ENCODE results near the gene PRSS56. TPM values are rescaled to one million over a fixed set of nuclear protein-coding genes. Genes with fewer than 3 reads are reported as not detected.

PRSS56 gene
- total and polyA plus RNA-seq, 3 donors from 2014 or later: 0.86 to 1.2 (median 0.87) TPM

- Histone ChIP-seq H3K27ac (no peak overlapping the region), H3K36me3 (ENCODE audit: low read depth, missing control alignments) (no peaks in the 10 kb centered on the region), H3K4me1 (no peaks in the 10 kb centered on the region), H3K9me3 (no peaks in the 10 kb centered on the region), H3K27me3 (no peaks in the 10 kb centered on the region), H3K4me3 (no peak overlapping the region)
- TF ChIP-seq POLR2A (IDR thresholded peaks at IDR 0.05): no peak
- intact Hi-C loops (cut with DNase I; ENCODE audit: low total_unique reads): no loop called here
- DNase-seq: no peak
- 83 to 85% methylated on average over 8 to 10 of the region's 10 CpGs for WGBS, 2 donors
Measured at GRCh38 chr2:232493701-232494474, 26.3 kb upstream of the PRSS56 start.

- no peak overlapping the region for H3K4me3 ChIP-seq
- intact Hi-C loops (cut with DNase I; ENCODE audit: low total_unique reads): no loop called here
- WGBS, 2 donors: 92 to 100% methylated on average over 1 to 5 of the region's 5 CpGs
- TF ChIP-seq, protein P1, sequence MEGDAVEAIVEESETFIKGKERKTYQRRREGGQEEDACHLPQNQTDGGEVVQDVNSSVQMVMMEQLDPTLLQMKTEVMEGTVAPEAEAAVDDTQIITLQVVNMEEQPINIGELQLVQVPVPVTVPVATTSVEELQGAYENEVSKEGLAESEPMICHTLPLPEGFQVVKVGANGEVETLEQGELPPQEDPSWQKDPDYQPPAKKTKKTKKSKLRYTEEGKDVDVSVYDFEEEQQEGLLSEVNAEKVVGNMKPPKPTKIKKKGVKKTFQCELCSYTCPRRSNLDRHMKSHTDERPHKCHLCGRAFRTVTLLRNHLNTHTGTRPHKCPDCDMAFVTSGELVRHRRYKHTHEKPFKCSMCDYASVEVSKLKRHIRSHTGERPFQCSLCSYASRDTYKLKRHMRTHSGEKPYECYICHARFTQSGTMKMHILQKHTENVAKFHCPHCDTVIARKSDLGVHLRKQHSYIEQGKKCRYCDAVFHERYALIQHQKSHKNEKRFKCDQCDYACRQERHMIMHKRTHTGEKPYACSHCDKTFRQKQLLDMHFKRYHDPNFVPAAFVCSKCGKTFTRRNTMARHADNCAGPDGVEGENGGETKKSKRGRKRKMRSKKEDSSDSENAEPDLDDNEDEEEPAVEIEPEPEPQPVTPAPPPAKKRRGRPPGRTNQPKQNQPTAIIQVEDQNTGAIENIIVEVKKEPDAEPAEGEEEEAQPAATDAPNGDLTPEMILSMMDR (IDR thresholded peaks at IDR 0.05): no peak
- TF ChIP-seq POLR2A (IDR thresholded peaks at IDR 0.05): no peak
- no peaks in the 10 kb centered on the region for H3K27me3 ChIP-seq
- no peaks in the 10 kb centered on the region for H3K4me1 ChIP-seq
- no peaks in the 10 kb centered on the region for H3K9me3 ChIP-seq
- no peak overlapping the region for H3K27ac ChIP-seq
- H3K36me3 ChIP-seq (ENCODE audit: low read depth, missing control alignments): no peaks in the 10 kb centered on the region
- no peak for DNase-seq
Measured at GRCh38 chr2:232494542-232494941, 25.6 kb upstream of the PRSS56 start.

GRCh38 chr2:232495292-232495691 lies 24.9 kb upstream of the PRSS56 start:
- no peaks in the 10 kb centered on the region for H3K4me1 ChIP-seq
- no peaks in the 10 kb centered on the region for H3K27me3 ChIP-seq
- H3K27ac ChIP-seq: no peak overlapping the region
- intact Hi-C loops (cut with DNase I; ENCODE audit: low total_unique reads): no loop called here
- no peak for DNase-seq
- TF ChIP-seq, protein P1 (IDR thresholded peaks at IDR 0.05): no peak
- TF ChIP-seq POLR2A (IDR thresholded peaks at IDR 0.05): no peak
- no peak overlapping the region for H3K4me3 ChIP-seq
- H3K9me3 ChIP-seq: no peaks in the 10 kb centered on the region
- H3K36me3 ChIP-seq (ENCODE audit: low read depth, missing control alignments): no peaks in the 10 kb centered on the region
- WGBS, 2 donors: 88 to 93% methylated on average over 7 of the region's 7 CpGs

GRCh38 chr2:232496501-232497270 lies 23.5 kb upstream of the PRSS56 start:
- Histone ChIP-seq H3K9me3 (no peaks in the 10 kb centered on the region), H3K27ac (no peak overlapping the region), H3K4me1 (peaks cover 6% of the 10 kb centered on the region), H3K27me3 (no peaks in the 10 kb centered on the region), H3K36me3 (ENCODE audit: low read depth, missing control alignments) (no peaks in the 10 kb centered on the region), H3K4me3 (no peak overlapping the region)
- intact Hi-C loops (cut with DNase I; ENCODE audit: low total_unique reads): no loop called here
- no peak for DNase-seq
- WGBS, 2 donors: 79 to 90% methylated on average over 4 to 20 of the region's 20 CpGs
- no peak for TF ChIP-seq POLR2A (IDR thresholded peaks at IDR 0.05)
- TF ChIP-seq, protein P1 (IDR thresholded peaks at IDR 0.05): no peak

DNA sequence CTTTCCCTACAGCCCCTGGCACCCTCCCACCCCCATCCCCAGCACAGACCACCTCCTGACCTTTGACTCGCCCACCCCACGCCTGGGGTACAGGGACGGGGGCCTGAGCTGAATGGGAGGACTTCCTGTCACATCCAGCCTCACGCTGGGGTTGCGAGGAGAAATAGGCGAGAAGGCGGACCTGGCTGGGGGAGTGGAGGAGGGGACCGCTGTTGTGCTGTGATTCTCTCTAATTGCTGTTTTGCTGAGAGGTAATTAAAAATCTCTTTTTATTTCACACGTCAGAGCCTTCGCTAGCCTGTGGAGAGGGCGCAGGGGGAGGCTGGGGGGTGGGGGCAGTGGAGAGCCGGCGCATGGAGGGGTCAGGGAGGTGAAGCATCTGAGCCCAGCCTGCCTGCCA lies 22.8 kb upstream of the PRSS56 start:
- H3K4me1 ChIP-seq: peaks cover 12% of the 10 kb centered on the region
- WGBS, 2 donors: 84 to 87% methylated on average over 8 to 13 of the region's 13 CpGs
- H3K27me3 ChIP-seq: no peaks in the 10 kb centered on the region
- TF ChIP-seq POLR2A (IDR thresholded peaks at IDR 0.05): no peak
- TF ChIP-seq, protein P1 (IDR thresholded peaks at IDR 0.05): no peak
- no peak for DNase-seq
- no peak overlapping the region for H3K4me3 ChIP-seq
- no peak overlapping the region for H3K27ac ChIP-seq
- intact Hi-C loops (cut with DNase I; ENCODE audit: low total_unique reads): no loop called here
- H3K9me3 ChIP-seq: no peaks in the 10 kb centered on the region
- H3K36me3 ChIP-seq (ENCODE audit: low read depth, missing control alignments): no peaks in the 10 kb centered on the region

Data from testis (tissue), 3 donors.